Fibroblast of skin of right quadriceps (primary cell): ENCODE results near the gene LCN15.
"Not testable (repeated sequence)": the region's sequence is repeated elsewhere in the genome, so short reads cannot be mapped to it uniquely, and the experiment has no call there.

ENCODE experiments used
- DNase-seq: peaks from one replicate; pipeline ENCODE4 v3.0.0-alpha.2; 2013

The LCN15 gene, protein sequence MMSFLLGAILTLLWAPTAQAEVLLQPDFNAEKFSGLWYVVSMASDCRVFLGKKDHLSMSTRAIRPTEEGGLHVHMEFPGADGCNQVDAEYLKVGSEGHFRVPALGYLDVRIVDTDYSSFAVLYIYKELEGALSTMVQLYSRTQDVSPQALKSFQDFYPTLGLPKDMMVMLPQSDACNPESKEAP

DNA sequence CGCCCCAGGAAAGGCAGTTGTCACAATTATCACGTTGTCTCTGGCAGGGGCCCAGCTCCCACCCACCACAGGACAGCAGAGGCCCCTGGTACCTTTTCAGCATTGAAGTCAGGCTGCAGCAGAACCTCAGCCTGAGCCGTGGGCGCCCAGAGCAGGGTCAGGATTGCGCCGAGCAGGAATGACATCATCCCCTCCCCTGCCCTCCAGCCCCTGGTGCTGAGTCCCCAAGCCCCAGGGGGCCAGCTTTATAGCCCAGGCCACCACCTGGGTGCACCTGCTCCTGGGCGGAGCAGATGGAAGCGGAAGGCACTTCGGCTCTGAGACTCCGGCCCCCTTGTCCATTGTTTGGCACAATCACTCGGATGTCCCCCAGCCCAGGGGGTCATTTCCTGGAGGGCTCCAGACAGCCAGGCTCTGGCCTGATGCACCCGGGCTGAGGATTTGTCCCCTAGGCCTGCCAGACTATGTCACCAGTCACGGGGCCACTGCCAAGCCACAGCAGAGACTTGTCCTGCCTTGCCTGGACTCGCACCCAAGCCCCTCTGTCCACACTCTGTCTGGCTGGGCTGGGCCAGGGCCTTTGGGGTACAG is at the start of gene LCN15:
Gene LCN15 (minus strand): TSS at position 218 of the 591 bp plus-strand sequence. CDS start 30 bp downstream, at position 188.
- no peak for DNase-seq

GRCh38 chr9:136808806-136809158 is 44.5 kb upstream of the LCN15 start:
- peak; percentile 15 for DNase-seq

GRCh38 chr9:136808075-136808805 is 43.9 kb upstream of the LCN15 start:
- DNase-seq = no peak

DNA sequence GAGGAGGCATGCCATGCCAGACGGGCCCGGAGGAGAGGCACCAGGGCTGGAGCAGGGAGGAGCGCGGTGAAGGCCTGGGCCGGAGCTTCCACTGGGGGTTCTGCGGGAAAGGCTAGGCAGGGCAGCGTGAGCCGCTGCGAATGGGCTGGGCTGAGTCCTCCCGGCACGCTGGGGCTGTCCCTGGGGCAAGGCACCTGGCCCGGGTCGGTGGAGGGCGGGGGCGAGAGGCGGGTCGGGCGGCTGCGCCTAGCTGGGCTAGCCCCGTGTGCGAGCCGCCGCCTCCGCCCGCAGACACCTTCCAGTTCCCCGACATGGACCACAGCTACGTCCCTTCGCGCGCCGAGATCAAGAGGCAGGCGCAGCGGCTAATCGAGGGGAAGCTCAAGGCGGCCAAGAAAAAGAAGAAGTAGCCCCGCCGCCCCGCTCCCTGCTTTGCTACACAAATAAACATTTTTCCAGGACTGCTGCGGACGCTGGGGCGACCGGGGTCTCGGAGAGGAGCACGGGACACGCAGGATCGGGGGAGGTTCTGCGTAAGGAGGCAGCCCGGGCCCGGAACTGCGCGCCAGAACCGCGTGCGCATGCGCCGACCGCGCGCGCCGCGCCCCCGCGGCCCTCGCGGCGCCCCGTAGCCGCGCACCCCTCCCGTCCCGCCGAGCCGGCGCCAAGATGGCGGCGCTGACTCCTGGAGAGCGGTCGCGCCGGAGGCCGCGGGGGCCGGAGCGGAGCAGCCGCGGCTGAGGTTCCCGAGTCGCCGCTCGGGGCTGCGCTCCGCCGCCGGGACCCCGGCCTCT is 43.2 kb upstream of the LCN15 start, which contains the start of gene RABL6:
Gene RABL6 (plus strand): TSS at position 668 of the 794 bp plus-strand sequence. CDS start 249 bp downstream, outside the sequence.
- DNase-seq = peak; percentile 69

DNA sequence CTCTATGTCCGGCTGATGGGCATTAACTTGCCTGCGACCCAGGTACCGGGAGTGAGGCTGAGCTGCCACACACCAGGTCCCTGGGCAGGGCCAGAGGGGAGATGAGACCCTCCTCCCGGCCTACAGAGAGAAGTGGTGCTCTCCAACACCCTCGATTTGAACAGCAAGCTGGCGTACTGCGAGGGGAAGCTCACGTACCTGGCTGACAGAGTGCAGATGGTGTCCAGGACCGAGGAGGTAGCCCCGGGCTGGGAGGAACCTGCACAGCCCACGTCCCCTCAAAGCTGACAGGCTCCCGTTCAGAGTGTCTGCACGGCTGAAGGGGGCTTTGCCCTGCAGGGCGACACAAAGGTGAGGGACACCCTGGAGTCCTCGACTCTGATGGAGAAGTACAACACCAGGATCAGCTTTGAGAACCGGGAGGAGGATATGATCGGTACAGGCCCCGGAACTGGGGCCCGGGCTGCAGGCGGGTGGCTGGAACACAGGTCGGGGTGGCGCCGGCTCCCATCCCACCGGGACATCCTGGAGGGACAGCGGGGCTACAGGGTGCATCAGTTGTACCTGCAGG is 42.4 kb upstream of the LCN15 start:
- DNase-seq = no peak

- no peak for DNase-seq
These were observed 41.7 kb upstream of the LCN15 start for GRCh38 chr9:136806067-136806466.

DNA sequence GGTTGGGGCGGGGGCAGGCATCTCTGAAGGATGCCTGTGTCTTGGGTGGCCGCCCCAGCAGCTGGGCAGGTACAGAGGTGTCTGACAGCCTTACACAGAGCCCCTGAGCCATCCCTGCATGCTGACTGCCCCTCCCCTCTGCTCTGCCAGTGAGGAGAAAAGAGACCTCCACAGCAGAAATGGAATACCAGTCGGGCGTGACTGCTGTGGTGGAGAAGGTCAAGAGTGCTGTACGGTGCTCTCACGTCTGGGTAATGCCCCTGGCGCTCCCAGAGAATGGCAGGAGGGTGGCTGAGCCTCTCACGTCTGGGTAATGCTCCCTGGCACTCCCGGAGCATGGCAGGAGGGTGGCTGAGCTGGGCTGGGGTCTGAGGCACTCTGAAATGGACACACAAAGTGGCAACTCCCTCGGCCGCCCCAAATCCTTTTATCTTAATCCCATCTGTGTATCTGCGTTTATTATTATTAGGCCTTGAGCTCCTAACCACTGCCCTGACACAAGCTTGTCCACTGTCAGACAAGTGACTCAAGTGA is 41.0 kb upstream of the LCN15 start:
- no peak for DNase-seq

DNA sequence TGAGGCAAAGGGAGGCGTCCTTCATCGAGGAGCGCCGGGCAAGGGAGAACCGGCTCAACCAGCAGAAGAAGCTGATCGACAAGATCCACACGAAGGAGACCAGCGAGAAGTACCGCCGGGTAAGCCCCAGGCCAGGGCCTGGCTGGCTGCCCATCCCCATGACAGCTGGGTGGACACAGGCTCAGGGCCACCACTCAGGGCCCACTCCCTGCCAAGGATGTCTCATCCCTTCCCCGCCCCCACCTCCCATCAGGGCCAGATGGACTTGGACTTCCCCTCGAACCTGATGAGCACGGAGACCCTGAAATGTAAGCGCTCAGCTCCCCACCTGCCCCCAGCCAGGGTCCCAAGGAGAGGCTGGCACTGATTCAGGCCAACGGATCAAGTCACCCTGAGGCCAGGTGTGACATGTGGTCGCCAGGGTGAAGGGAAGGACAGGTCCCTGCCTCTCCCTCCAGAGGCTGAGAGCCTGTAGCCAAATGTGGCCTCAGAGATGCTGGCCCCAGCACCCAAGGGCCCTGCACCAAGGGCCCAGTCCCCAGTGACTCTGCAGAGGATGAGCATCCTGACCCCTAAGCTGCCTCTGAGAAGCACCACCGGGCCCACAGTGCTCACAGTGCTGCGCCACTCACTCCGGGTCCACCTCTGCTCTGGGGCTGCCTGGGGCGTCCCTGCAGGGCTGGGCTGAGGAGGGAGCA is 40.3 kb upstream of the LCN15 start:
- DNase-seq = no peak

DNA sequence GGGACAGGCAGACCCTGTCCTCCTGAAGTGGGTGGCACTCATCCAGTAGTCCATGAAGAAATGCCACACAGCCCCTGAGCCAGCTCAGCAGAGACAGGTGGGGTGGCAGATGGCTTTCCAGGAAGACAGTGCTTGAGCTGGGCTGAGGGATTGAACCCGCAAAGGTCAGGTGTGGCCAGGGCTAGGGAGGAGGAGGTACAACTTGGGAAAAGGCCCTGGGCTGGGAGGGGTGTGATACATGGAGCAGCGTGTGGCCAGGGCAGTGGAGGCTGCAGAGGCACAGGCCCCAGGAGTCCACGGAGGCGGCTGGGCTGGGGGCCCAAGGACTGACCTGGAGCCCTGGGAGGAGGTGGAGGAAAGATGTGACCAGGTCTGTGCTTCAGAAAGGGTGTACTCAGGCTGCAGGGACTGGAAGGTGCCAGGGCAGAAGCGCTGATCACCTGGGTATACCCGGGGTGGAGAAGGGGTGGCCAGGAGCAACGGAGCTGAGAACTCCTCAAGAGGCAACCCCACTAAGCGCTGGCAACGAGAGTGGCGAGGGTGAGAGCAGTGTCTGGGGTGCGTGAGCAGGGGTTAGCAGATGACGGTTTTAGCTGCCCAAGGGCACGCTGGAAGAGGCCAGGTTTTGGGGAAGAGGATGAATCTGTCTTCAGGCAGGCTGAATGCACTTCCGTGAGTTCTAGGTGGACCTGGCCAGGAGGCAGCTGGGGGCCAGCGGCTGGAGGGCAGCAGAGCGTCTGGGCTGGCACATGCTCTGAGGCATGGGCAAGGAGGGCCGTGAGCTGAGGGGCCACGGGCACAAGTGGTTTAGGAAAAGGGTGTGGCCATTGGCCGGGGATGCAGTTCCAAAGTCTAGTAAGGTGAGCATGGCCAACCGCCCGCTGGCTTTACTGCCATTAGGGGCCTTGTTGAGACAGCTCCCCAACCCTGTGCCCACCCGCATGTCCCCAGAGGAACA is 39.5 kb upstream of the LCN15 start:
- DNase-seq = no peak

- not testable (repeated sequence) for DNase-seq
These were observed 38.8 kb upstream of the LCN15 start for GRCh38 chr9:136803009-136803550.

- DNase-seq = no peak
These were observed 38.0 kb upstream of the LCN15 start for GRCh38 chr9:136802321-136802720.

DNA sequence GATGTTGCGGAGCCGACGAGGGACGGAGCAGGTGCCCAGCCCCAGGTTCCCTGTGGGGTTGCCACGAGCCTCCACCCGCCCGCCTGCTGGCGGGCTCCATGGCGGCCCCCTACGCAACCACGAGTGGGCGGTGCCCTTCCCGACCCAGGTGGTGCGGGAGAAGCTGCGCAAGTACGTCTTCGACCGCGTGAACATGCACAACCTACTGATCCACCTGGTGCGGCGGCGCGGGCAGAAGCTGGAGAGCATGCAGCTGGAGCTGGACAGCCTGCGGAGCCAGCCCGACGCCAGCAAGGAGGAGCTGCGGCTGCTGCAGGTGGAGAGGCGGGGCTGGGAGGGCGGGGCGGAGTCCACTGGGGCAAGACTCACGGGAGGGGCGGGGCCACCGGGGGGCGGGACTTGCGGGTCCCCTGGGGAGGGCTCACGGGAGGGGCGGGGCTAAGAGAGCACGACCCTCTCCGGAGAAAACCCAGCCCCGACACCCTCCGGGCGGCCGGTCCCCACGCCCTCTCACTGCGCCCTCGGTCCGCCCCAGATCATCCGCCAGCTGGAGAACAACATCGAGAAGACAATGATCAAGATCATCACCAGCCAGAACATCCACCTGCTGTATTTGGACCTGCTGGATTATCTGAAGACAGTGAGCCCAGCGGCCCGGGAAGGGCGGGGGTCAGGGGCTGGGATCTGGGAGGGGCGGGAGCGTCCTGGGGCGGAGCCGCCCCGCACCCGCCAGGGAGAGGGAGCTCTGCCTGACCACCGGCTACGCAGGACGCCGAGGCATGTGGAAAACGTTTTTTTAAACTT is 35.7 kb upstream of the LCN15 start:
- peak; percentile 23 for DNase-seq

GRCh38 chr9:136799079-136799853 is 34.9 kb upstream of the LCN15 start:
- no peak for DNase-seq

GRCh38 chr9:136798708-136799078 is 34.4 kb upstream of the LCN15 start:
- no peak for DNase-seq

GRCh38 chr9:136796775-136797347 is 32.5 kb upstream of the LCN15 start:
- DNase-seq = not testable (repeated sequence)

GRCh38 chr9:136796238-136796774 is 32.0 kb upstream of the LCN15 start, which contains the start of gene CCDC183:
Gene CCDC183, plus strand, starts transcription at chr9:136796338. Its CDS starts 60 bp downstream, at chr9:136796398.
- DNase-seq = no peak

GRCh38 chr9:136795000-136795348 is 30.7 kb upstream of the LCN15 start:
- DNase-seq = no peak
